GM19455 (cell line): ENCODE measurements around the gene SRPRA.
"Not testable (repeated sequence)": the region's sequence is repeated elsewhere in the genome, so short reads cannot be mapped to it uniquely, and the experiment has no call there.

Experiments
- ATAC-seq: cut with Tn5 transposase; IDR thresholded peaks from one replicate; pipeline ENCODE4 v1.9.1; 2021; ENCODE audit not compliant: unreplicated experiment

SRPRA gene

DNA sequence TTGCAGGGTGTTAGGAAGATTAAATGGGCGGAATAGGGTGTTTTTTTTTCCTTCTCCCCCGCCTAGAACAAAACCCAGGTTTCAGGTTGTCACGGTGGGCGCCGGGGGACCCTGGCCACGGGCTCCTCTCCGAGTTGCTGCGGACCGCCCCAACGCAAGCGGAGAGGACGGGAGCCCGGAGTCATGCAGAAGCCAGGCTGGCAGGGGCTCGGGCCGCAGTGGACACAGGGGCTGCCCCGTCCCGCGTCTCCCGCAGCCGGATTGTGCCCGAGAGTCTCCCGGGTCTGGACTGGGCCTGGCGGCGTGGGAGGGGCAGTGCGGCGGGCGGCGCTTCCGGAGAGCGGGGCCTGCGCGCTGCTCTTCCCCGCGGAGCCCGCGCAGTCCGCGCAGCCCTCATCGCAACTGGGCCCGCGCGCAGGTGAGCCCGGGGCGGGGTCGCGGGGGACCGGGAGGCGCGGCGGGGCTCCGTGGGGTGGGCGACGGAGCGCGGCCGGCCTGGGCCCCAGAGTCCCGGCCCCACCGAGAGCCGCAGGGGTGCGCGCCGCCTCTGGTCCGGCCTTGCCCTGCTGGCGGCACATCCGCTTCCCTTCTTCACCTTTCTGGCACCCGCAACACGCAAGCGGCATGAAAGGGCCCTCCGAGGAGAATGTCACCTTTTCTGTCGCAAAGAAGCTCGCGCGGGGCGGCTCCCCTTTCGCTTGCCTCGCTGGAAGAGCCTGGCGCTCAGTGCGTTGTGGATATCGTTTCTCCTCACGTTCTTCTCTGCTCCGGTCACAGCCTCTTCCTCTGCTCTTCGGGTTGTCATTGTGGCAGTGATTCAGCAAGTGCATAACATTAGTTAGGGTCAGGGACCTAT is 14.3 kb upstream of the SRPRA start, which contains the start of gene TIRAP:
Gene TIRAP, plus strand, starts transcription at position 358 of the 856 bp plus-strand sequence. CDS start 7,802 bp downstream, outside the sequence.
- peak; percentile 60 for ATAC-seq

DNA sequence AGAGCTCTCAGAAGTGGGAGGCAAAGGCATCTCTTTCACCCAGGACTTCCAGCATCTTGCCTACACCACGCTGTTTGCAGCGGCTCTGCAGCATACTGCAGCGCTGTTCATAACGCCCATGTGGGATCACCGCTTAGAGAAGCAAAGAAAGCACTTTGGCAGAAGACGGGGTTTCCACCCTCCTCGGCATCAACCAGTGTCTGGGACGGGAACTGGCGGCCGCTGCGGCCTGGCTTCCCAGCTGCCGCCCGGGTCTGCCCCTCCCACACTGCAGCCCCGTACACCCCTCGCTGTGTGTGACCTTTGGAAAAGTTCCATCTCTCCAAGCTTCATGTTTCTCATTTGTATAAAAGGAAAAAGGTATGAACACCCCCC is 13.7 kb upstream of the SRPRA start:
- peak; percentile 27 for ATAC-seq

DNA sequence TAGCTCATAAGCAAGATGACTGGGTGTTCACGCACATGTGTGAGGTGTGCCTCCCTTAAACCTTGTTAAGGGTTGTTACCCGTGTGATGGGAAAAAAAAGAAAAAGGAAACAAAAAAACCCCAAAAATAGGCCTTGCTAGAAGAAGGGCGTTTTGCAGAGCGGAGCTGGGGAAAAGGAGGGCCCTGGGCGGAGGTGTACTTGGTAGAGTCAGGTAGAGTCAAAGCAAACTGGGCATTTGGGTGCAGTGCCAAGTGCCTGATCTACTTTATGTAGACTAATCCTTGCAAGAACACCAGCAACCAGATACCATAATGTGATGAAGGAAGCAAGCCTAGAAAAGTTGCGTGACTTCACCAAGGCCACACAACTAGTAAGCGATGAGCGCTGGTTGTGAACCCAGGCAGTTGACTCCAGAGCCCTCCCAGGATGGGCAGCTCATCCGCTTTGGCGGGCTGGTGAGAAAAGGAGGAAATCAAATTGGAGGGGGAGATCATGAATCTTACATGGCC is 13.0 kb upstream of the SRPRA start:
- no peak for ATAC-seq

DNA sequence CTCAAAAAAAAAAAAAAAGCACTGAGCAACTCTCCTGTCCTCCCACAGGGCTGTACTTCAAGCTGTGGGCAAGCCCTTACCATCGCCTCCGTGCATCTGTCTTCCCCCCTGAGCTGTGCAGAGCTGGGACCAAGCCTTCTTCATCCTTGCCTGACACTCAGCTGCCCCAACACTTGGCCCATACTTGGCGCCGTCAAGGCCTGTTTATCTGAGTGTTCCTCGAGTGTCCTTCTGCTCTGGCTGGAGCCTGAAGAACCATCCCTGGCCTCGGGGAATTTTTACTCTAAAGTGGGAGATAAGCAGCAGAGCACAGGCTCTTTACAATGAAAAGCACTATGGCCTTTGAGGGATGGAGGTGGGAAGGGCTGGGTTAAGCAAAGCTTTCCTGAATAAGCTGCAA is 12.6 kb upstream of the SRPRA start:
- ATAC-seq: no peak

DNA sequence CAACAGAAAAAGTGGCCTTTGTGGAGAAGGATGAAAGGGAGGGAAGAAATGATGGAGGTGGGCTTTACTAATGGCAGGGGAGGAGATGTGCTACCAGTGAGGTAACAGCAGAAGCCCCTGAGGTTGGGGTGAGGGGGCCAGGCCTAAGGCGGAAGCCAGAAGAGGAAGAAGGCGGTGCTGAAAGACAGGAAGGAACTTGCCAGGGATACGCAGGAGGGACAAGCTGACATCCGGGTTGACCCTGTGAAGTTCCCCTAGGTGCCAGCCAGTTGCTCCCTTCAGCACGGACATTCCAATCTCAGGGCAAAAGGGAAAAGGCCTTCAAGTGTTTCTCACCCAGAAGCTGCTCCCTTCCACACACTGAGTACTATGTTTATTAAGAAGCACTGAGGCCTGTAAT is 11.9 kb upstream of the SRPRA start:
- ATAC-seq: no peak

DNA sequence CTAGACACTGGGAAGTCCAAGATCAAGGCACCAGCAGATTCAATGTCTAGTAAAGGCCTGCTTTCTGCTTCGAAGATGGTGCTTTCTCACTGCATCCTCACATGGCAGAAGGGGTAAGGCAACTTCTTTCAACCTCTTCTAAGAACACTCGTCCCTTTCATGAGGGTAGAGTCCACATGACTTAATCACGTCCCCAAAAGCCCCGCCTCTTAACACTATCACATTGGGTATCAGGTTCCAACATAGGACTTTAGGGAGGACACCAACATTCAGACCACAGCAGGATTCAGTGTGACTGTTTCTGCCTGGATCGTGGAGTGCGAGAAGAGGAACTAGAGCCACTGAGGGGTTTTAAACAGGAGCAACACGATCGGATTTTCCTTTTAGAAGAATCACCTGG is 10.5 kb upstream of the SRPRA start:
- no peak for ATAC-seq

DNA sequence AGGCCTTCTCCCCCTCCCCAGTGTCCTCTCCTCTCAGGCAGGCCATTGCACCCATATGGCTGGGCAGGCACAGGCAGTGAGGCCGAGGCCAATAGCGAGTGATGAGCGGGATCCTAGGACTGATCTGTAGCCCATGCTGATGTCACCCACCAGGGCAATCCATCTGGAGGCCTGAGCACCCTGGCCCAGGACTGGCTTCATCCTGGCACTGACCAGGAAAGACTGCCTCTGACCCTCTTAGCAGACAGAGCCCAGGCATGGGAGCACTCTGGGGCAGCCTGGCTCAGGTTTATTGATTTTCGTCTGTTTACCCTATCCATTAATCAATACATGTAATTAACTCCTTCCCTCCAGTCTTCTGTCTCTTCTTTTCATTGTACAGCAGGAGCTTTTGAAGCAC is 9.1 kb upstream of the SRPRA start:
- no peak for ATAC-seq

DNA sequence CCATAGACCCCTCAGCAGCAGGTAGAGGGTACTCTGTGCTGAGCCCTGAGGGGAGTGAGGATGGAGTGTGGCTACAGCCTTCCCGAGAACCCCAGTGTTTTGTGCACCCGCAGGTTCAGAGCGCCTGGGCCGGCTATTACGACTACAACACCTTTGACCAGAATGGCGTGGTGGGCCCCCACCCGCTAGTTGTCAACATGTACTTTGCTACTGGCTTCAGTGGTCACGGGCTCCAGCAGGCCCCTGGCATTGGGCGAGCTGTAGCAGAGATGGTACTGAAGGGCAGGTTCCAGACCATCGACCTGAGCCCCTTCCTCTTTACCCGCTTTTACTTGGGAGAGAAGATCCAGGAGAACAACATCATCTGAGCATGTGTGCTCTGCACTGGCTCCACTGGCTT is 8.6 kb upstream of the SRPRA start:
- no peak for ATAC-seq

DNA sequence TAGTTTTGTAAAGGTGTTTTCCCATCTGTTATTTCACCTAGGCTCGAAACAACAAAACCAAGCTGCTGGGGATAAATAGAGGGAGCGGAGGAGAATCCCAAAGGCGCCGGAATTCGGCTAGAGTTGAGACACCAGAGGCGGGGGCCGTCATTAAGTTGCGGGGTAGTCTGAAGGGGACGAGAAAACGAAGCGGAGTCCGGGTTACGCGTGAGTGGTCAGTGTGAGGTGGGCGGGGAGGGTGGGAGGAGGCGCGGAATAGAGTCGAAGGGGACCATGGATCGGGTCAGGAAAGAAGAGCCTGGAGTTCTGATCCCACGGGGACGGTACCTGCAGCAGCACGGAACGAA is 361 bp downstream of the SRPRA start:
- peak; percentile 9 for ATAC-seq

DNA sequence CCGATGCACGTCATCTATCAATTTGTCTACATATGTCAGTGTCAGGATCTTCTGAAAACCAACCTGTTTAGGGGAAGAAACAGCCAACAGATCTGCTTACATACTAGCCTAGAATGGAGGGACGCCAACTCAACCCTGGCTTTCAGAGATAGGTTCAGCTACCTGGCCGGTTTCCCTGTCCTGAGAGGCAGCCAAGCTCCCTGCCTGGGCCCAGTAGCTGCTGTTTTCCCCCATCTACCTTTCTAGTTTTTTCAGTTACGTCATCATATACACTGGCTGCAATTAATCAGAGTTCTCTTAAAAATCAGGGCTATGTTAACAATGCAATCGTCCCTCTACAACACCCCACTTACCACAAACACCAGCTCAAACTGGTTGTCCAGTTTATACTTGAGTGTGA is 1.0 kb downstream of the SRPRA start:
- ATAC-seq: no peak

DNA sequence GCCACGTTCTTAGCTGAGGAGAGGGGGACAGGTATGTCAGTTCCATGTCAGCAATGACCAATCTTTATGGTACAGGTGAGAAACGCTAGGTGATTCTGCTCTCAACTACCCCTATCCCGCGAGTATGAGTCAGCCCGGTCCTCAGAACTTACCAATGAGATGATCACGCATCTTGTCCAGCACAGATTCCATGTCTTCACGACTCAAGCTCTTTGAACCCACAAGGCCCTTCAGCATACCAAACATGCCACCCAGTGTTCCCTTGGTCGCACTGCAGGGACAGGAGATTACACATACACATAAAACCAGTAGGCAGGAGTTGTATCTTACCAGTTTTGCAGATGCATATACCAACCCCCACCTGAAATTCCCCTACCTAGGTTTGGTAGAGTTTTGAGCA is 2.9 kb downstream of the SRPRA start:
- ATAC-seq: no peak

DNA sequence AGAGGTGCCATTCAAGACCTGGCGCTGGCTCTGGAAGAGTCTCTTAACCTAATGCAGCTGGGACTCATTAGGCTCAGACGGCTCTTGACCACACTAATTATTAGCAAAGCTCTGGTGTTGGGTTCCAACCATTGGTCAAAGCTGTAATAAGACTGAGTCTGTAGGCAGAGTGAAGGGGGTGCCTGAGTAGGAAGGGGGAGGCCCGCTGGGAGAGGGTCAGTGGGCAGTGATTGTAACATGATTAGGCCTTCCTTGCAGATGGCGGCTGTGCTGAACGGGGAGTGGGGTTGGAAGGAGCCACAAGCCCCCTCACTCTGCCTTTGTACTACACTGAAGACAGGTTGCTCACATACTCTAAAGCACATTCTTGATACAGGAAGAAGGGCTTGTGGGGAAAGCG is 5.2 kb downstream of the SRPRA start:
- no peak for ATAC-seq

DNA sequence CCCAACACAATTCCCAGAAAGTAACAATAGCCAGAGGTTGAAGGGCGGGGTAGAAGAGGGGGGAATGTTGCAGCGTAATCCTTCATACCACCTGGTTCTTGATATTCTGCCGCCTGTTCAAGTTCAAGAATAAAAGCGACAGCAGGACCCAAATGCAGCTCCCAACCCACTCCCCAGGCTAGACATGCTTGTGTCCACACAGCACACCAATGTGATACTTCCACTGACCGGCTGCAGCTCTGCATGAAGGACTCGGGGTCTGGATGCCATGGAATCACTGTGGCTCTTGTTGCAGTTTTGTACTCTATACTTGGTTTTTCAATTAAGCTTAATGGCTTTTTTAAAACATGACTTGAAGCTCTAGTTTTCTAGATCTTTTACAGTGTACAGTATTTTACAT is 6.5 kb downstream of the SRPRA start:
- no peak for ATAC-seq

DNA sequence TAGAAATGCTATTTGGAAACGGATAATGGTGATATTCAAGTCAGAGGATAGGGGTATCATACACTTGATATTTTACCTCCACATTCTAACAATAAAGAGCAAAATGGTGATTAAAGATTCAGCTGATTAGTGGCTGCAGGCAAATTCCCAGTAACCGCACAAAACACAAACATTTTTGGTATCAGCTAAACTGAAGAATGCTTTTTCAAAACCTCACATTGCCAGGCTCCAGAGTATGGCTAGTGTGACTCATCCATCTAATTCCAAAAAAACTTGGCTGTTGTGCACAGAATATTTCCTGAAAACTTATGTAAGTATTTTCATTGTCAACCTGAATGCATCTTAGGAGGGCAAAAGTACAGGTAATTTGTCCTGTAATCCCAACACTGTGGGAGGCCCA is 10.9 kb downstream of the SRPRA start:
- no peak for ATAC-seq

DNA sequence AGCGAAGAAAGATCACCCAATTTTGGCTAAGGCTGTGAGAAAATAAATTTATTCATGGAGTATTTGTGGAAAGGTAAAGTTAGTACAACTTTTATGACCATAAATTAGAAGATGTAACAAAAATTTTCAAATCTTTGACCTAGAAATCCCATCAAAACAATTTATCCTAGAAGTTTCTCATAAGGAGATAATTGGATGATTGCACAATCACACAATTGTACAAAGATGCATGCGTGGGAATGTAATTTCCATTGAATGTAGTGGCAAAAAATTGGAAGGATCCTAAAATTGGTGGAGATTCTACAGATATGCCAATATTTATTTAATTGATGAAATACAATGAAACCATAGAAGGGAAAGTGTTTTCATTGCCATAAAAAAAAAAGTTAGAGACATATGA is 11.6 kb downstream of the SRPRA start:
- no peak for ATAC-seq

DNA sequence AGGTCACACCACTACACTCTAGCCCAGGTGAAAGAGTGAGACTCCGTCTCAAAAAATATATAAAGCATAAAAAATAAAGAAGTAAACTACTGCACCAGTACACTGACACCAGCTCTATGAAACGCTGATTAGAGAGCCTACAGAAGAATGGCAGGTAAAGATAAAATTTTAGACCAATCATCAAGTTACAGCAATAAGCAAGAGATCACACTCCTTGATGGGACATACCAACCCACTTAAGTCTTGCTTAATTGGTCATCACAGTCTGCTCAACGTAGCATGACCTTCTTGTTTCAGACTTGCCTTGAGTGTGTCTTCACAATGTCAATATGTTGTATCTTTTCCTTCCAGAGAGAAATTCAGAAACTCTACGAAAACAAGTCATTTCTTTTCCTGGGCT is 12.5 kb downstream of the SRPRA start:
- no peak for ATAC-seq

DNA sequence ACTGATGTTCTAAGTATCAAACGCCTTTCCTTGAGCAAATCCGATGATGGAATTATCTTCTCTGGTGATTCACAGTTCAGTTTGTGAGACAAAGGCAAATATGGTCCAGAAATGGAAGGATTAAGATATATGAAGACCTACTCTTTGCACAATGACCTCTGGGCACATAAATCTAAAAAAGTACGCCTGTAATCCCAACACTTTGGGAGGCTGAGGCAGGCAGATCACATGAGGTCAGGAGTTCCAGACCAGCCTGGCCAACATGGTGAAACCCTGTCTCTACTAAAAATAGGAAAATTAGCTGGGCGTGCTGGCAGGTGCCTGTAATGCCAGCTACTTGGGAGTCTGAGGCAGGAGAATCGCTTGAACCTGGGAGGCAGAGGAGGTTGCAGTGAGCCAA is 13.2 kb downstream of the SRPRA start:
- ATAC-seq: not testable (repeated sequence)

DNA sequence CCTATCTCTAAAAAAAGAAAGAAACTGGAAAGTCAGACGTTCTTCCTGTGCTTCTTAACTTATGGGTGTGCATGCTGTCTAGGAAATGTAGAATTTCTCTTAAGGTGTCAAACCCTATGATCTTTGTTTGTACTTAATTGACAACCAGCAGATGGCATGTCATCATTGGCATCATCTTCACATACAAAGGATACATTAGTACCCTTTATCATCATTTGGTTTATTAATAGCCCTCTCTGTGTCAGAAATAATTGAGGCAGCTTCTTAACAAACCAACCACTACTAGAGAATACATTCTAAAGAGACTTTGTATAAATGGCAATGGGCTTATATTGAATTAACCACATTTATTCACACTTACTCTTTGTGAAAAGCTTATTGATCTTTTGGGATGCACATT is 13.9 kb downstream of the SRPRA start:
- ATAC-seq: no peak

DNA sequence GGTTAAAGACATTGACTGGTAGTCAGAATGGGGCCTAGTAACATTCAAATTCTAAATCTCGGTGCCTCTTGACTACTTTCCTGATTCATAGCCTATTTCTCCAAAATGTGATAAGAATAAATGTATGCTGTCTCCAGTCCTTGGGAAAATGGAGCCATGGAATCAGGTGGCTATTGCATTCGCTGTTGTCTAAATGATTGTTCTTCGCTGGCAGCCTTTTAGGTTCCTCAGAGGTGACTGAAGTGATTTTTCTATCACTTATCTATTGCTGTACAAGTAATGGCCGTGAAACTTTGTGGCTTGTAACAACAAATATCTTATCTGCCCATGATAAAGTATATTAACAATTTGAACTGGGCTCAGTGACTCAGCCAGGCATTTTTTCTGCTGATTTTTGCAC is 15.4 kb downstream of the SRPRA start:
- ATAC-seq: no peak

DNA sequence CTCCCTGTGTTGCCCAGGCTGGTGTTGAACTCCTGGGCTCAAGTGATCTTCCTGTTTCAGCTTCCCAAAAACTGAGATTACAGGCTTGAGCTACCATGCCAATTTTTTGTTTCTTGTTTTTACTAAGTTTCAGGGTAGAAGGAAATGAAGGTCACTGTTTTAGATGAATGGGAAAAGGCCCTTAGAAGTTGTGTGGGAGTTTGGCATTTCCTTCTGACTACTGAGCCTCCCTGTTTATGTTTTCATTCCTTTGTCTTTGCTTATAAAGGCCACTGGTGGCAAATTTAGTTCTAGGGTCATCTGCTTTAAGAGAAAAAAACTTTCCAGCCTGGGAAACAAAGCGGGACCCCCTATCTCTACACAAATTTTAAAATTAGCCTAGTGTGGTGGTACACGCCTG is 22.1 kb downstream of the SRPRA start:
- ATAC-seq: no peak

DNA sequence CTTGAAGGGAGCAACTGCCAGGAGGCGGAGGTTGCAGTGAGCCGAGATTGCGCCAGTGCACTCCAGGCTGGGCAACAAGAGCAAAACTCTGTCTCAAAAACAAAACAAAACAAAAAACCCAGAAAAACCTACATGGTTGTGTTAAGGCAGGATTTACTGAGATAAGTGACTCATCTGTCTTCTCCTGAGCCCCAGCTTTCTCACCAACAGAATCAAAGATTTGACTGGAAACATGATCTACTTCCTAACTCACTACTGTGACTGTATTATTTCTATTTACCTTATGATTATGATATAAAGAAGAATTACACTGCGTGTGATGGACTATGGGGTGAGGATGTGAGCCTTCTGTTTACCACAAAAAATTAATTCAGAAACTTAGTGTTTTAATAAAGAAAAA is 35.3 kb downstream of the SRPRA start:
- no peak for ATAC-seq

DNA sequence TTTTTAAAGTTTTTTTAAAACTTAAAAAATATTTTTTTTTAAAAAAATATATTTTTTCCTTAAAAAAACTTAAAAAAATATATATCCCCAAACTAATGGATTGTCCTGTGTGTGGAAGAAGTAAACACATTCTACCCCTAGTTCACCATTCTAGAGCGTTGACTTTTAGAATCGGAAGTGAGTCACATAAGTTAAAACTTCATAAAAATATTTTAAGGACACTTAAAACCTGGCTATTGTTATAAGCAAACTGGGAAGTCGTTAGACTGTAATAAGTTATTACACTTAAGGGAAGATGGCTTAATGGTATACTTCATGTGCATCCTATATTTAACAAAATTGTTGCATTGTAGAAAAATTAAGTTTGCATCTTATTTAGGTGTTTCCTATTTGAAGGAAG is 36.0 kb downstream of the SRPRA start:
- ATAC-seq: no peak
